ENCODE results near the gene SLC4A2.

GRCh38 chr7:151114151-151115090 lies 55.0 kb downstream of the SLC4A2 start:
- peak in 1 of 4 donors; percentile 14 for TF ChIP-seq POLR2A (IDR thresholded peaks at IDR 0.05)
- TF ChIP-seq, protein P1, sequence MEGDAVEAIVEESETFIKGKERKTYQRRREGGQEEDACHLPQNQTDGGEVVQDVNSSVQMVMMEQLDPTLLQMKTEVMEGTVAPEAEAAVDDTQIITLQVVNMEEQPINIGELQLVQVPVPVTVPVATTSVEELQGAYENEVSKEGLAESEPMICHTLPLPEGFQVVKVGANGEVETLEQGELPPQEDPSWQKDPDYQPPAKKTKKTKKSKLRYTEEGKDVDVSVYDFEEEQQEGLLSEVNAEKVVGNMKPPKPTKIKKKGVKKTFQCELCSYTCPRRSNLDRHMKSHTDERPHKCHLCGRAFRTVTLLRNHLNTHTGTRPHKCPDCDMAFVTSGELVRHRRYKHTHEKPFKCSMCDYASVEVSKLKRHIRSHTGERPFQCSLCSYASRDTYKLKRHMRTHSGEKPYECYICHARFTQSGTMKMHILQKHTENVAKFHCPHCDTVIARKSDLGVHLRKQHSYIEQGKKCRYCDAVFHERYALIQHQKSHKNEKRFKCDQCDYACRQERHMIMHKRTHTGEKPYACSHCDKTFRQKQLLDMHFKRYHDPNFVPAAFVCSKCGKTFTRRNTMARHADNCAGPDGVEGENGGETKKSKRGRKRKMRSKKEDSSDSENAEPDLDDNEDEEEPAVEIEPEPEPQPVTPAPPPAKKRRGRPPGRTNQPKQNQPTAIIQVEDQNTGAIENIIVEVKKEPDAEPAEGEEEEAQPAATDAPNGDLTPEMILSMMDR (IDR thresholded peaks at IDR 0.05): peak in 1 of 6 experiments; percentile 8
